NCI-H1105 treated with DMSO at 0.1 percent for 48 hours (cell line): ENCODE measurements around the gene LINGO3.

Experiments
- DNase-seq: peaks from one replicate; lab custom pipeline; 2025; lab: John Stamatoyannopoulos, UW

Gene LINGO3

GRCh38 chr19:2339644-2340310 is 31.8 kb upstream of the LINGO3 start:
- DNase-seq, result no peak

GRCh38 chr19:2338751-2339643 is 31.0 kb upstream of the LINGO3 start:
- DNase-seq, result no peak

- DNase-seq, result no peak
Measured at GRCh38 chr19:2338055-2338615, 30.2 kb upstream of the LINGO3 start.

GRCh38 chr19:2337329-2337707 is 29.4 kb upstream of the LINGO3 start:
- no peak for DNase-seq

- no peak for DNase-seq
Measured at GRCh38 chr19:2336528-2337328, 28.8 kb upstream of the LINGO3 start.

GRCh38 chr19:2335848-2336247 is 27.9 kb upstream of the LINGO3 start:
- DNase-seq, result no peak

GRCh38 chr19:2334986-2335846 is 27.3 kb upstream of the LINGO3 start:
- no peak for DNase-seq

GRCh38 chr19:2334426-2334825 is 26.5 kb upstream of the LINGO3 start:
- no peak for DNase-seq

- DNase-seq, result no peak
Measured at GRCh38 chr19:2333807-2334211, 25.9 kb upstream of the LINGO3 start.

- DNase-seq, result peak; percentile 91
Measured at GRCh38 chr19:2333027-2333806, 25.3 kb upstream of the LINGO3 start.

GRCh38 chr19:2332341-2333026 is 24.5 kb upstream of the LINGO3 start:
- peak; percentile 83 for DNase-seq

- no peak for DNase-seq
Measured at GRCh38 chr19:2331601-2332246, 23.8 kb upstream of the LINGO3 start.

- peak; percentile 27 for DNase-seq
Measured at GRCh38 chr19:2330632-2331284, 22.8 kb upstream of the LINGO3 start.

GRCh38 chr19:2330255-2330631 is 22.3 kb upstream of the LINGO3 start:
- DNase-seq, result no peak

- no peak for DNase-seq
Measured at GRCh38 chr19:2329501-2329916, 21.6 kb upstream of the LINGO3 start.

- no peak for DNase-seq
Measured at GRCh38 chr19:2329149-2329478, 21.2 kb upstream of the LINGO3 start.

- DNase-seq, result peak; percentile 85
Measured at GRCh38 chr19:2328401-2329148, 20.6 kb upstream of the LINGO3 start, which contains the start of the genes LSM7 and SPPL2B. Gene LSM7 (minus strand): TSS chr19:2328586. CDS start chr19:2328566, 20 bp downstream. Gene SPPL2B (plus strand): TSS chr19:2328684. CDS start chr19:2328710, 26 bp downstream.
